ENCODE measurements around the gene PLXNA2.

PLXNA2 gene

DNA sequence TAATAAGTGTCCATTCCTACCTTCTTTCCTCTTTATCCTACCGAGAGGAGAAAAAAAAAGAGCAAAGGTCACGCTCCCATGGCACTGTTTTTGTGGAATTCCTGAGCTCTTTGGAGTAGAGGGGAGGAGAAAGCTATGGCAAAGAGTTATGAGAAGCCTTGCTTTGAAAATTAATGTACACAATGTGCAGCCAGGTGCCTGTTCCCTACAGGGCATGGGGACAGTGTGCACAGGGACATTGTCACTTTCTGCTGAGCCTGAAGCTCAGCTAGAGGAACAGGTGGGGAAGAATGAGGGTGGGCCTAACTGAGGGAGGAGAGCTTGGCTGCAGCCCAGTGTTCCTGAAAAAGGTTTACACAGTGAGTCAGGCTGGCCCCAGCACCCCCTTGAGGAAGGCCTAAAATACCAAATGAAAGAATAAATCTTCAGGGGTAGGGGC lies 66.1 kb downstream of the PLXNA2 start:
- DNase-seq: no peak

DNA sequence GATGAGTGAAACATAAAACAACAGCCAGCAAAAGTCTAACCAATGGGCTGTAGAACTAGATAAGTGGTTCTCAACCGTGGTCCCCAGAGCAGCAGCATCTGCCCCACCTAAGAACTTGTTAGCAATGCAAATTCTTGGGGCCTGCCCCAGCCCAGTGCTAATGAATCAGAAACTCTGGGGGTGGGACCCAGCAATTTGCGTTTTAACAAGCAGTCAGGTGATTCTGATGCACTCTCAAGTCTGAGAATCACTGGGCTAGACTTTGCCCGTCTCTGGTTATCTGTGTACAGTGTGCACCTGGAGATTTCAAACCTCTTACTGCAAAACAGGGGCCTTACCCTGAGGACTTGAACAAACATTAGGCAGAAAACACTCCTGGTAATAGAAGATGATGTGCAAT lies 66.5 kb downstream of the PLXNA2 start:
- DNase-seq: no peak

DNA sequence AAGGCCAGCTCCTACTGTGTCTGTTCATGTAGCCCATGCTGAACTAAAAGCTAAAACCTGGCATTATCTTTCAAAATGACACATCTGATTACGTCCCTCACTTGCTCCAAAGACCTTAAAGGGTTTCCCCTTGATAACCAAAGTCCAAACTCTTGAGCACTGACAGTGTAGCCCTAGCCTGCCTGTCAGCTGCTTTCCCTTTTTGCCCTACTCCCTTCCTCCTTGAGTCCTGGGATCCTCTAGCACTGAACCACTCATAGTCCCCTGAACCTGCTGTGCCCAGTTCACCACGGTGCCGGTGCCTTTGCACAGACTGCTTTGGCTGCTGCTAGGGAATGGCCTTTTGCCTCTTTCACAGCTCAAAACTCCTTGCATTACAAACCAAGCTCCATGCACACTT lies 67.5 kb downstream of the PLXNA2 start:
- DNase-seq: no peak

DNA sequence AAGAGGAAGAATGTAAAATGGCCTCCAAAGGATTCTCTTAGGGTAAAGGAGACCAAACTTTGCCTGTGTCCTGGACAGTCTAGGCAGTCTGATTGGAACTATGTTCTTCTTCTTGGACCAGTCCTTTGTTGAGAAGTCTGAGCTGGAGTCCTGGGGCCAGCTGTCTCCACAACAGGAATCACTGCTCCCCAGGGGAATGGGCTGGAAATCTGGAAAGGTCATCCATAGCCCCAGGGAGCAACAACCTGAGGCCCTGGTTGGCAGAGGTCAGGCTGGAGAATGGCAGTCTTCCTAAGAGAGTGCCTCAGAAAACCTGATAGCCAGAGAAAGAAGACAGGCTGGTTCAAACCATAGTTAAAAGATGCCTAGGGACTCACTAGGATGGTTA lies 68.7 kb downstream of the PLXNA2 start:
- no peak for DNase-seq

DNA sequence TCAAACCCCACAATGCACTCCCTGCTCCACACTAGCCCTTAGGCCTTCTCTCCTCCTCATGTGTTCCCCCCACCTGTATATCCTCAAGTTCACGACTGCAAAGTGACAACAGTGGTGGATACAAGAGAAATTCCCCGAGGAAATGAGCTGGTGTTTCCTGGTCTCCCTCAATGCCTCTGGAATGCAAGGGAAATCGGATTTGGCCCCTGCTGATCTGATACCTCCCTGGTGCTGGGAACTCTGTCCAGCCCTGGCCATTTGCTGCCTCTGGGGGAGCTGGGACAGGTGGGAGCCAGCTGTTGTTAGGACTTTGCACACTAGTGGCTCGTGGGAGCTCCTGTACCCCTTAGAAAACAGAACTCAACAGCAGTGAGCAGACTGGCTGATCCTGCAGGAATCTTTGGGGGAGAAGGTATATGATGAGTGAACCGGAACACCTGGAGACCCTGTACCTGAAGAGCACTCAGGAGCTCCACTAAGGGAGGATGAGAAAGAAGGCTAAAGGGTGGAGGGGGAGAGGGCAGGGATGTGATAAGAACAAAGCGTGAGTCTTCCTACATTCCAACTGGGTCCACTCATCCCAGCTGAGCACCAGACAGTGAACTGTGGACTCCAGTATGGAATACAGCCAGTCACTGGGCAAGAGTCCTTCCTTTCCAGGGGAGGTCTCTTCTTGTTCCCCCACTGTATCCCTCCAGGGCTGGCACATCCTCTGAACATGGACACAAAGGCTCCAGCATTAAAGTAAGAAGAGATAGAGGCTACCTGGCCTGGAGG lies 69.3 kb downstream of the PLXNA2 start:
- peak; percentile 48 for DNase-seq

DNA sequence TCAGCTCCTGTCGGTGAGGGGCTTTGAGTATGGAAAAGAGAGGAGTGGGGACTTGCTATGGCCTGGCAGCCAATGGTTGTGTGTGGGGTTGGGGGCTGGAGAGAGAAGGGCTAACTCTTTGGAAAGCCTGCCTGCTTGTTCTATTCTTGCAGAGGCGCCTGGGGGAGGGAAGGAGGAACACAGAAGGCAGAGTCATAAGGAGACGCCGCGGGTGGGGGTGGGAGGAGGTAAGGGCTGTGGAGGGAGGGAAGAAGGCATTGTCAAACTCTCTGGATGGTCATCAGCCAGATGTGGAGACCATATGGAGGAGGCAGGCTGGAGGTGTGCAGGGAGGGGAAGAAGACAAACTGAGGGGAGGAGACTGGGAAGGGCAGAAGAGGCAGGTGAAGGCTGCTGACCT lies 70.0 kb downstream of the PLXNA2 start:
- no peak for DNase-seq

DNA sequence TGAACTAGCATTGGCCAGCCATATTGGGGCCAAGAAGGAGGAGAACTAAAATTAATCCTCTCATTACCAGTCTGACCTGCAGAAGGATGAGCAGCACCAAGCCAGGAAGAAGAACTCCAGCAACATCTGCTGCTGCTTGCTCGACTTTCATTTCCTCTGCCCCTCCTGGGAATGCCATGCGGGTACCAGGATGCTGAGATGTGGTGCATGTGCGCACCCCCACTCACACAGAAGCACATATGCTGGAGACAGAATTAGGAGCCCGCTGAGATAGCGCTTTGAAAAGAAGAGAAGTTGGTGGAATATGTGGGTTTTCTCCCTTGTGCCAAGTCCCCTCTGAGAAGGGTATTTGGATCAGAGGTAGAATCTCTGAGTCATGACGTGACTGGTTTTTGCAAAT lies 70.4 kb downstream of the PLXNA2 start:
- no peak for DNase-seq

DNA sequence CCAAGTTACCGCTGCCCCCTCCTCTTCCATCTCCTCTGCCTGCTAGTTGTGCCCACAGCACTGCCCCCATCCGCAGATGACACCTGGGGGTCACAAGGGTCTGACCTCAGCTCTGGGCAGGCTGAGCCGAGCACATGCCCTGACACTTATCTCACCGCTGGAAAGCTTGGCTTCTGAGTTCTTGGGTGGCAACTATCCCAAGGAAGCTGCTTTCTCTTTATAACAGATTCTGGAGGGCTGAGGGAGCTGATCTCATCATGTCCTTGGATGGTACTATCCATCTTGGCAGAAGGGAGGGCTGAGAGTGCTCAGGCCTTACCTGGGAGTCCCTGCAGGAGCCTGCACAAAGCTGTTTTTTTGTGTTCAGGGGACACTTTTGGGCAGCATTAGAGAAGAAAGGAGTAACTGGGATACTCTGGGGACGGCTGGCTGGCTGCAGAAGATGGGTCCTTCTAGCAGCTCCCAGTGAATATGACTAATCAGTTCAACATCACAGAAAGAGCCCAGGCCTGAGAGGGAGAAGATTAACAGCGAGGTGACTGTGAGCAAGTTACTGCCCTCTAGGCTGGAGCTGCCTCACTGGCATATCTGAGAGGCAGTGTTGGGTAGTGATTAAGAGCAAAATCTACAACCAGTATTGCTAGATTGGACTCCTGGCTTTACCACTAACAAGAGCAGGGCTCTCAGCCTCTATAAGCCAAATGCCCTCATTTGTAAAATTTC lies 71.6 kb downstream of the PLXNA2 start:
- DNase-seq: no peak

DNA sequence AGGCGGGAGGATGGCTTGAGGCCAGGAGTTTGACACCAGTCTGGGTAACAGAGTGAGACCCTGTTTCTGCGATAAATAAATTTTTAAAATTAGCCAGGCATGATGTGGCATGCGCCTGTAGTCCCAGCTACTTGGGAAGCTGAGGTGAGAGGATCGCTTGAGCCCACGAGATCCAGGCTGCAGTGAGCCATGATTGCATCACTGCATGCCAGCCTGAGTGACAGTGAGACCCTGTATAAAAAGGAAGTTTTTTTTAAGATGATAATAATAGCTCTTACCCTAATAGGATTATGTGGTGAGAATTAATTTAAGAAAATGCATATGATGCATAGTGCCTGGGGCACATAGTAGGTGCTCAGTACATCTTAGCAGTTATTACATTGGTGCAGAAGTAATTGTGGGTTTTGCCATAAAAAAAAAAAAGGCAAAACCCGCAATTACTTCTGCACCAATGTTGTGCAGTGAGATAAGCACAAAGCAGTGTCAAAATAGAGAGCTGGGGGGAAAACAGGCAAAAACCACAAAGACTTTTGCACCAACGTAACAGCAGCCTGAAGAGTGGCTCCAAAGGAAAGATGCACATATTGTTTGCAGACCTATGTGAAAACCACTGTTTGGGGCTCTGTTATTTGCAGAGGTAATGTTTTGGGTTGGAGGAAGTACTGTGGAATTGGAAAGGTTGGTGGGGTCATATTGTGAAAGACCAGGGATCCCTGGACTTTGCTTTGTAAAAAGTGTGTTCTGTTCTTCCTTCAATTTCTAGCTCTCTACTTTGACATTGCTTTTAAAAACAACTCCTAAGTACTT lies 72.4 kb downstream of the PLXNA2 start:
- DNase-seq: no peak

DNA sequence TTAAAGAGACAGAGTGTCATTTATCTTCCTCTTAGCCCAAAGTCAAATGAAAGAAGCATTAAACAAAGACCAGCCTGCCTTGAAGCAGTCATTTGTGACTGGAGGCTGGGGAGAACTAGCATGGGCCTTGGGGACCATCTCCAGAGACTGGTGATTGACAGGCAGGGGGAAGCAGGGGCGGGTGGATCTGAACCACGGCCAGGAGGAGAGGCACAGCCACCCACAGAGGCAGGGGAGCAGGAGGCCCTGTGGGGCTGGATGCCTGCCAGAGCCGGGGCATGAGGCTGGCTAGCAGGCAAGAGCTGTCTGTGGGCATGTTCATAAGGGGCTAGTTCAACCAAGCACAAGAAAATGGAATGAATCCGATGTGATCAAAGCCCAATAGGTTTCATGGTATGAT lies 73.9 kb downstream of the PLXNA2 start:
- DNase-seq: no peak

DNA sequence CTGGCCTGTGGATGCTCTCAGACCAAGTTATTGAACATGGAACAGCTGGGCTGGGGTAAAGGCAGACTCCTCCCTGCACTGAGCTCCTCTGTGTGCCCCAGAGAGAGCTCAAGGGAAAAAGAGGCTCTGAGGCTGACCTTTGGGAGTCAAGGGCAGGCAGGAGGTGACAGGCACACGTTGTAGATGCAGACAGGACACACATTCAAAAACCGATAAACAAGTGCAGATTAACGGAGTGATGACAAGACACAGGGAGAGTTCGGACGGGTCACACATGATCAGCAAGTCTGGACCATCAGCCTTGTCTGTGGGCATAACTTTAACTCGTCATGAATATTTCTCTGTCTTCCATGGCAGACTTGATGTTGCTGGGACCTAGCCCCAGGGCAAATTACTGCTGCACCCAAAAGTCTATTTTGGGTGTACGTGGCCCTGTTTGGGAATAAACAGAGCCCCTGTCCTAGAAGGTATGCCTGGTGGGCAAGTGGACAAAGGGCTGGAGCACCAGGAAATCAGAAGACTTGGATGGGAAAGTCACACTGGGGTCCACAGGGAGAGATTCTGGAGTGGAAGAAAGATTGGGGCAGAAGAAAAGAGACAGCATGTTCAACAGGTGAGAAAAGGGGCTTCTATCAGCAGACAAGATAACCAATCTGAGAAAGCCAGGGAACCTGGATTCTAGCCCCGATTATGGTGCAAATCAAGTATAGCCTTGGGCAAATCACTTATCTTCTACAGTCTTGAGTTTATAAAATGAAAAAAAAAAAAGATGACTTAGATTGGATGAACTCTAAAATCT lies 74.9 kb downstream of the PLXNA2 start:
- no peak for DNase-seq

DNA sequence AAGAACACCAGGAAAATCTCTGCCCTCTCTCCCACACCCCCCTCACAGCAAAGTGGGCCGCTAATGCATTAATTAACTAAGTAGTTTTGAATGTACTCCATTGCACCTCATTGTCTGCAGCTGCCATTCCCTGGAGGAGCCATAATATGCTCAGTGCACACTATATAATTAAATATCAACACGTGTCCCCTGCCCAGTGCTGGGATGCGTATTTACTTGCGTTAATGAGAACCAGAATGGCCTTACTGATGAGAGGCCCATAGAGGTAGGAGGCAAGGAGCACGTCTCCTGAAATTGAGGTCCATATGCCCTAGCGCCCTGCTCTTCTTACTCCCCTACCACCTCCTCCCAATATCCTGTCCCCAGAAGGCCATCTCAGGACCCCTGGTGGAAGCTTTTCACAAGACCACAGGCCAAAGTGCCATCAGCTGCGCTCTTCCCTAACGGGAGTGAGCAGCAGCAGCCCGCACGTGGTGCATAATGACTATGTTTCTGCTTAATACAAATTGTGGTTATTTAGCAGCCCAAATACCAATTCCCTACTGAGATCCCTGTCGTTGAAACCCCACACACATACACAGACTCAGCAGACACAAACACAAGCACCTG lies 76.8 kb downstream of the PLXNA2 start:
- DNase-seq: no peak

DNA sequence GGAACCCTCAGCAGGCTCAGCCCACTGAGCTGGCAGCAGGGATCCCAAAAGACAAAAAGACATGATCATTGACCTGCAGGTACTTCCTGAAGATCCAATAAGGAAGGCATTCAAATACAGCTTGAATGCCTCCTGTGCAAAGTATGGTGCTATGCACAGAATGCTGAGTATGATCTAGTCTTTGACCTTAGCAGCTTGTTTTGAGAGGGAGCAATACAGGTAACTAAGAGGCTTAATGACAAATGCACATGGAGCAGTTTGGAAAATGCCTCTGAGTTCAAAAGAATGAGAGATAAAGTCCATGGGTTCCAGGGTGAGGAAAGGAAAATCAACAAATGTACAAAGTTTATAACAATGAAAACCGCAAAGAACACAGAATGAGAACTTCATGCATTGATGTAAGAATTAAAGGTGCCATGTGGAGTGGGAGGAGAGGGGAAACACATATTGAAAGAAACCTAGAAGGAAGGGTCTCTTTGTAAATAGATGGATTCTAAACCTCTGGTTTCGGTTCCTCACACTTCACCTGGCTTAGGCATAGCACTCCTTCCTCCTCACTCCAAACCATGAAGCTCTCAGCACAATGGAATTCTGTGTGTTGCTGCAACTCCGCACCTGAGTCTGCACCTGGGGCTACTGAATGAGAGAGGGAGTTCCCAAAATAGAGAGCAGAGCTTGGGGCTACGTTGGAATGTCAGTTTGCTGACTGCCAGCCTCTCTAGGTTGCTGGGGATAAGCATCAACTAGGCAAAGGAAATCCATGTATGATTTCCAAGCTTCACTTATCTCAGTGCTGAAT lies 77.6 kb downstream of the PLXNA2 start:
- DNase-seq: no peak

DNA sequence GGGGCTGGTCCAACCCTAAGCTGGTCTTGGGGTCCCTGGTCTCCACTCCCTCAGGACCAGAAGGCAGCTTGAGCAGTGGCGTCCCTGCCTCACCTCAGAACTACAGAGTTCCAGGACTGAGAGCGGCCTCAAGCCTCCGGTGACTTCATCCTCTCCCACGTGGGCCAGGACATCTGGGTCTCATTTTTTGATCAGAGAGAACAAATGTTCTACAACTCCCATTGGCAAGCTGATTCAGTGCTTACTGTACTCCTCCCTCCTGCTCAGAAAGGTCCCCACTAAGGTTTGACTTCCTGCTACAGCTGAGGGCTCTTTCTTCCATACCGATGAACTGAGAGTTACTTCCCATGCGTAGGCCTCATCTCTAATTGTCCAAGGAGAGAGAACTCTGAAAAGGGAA lies 78.5 kb downstream of the PLXNA2 start:
- DNase-seq: no peak

DNA sequence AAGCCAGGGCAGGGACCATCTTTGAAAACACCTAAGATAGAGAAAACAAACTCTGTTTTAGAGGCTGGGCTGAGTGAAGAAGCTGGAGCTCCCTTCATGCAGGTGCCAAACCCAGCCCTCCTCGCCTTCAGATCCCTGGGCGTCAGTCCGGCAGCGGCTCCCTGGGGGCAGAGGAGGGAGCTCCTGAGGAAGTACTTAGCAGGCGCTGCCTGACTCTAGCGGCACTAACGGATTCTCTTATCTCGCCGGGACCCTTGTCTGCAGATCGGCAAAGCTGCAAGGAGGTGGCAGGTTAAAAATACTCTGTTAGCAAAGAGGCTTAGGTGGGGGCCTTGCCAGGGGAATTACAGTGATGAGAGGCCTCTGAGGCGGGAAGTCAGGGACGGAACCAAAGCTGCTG lies 79.6 kb downstream of the PLXNA2 start:
- DNase-seq: no peak

DNA sequence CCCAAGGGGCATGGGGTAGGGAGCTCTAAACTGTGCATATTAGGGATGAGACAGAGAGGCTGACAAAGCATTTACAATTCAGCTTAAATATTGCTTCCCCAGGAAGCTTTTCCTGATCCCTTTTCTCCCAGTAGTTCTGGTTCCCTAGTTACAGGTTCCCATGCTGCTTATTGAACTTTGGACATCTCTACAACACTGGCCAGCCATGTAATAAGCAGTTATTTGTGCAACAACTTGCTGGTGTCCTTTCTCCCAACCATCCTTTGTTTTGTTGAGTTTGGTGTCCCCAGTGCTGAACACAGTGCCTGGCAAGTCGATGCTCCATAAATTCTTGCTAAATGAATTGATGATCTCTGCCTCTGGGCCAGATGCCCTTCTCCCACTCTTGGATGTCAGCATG lies 80.6 kb downstream of the PLXNA2 start:
- DNase-seq: no peak

DNA sequence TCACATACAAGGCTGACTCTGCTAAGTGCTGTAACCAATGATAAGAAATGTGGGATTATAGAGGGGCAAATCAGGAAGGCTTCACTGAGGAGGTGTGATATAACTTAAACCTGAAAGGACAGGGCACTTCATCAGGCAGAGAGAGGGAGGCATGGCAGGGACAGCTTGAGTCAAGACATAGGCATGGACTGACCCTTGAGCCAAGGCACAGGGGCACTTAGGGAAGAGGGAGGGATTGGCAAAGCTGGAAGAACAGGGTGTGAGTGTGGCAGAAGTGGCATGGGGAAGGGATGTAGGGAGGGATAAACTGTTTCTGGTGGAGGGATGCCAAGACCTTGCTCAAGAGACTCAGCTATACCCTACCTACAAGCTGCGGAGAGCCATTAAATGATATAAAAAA lies 81.3 kb downstream of the PLXNA2 start:
- DNase-seq: no peak

DNA sequence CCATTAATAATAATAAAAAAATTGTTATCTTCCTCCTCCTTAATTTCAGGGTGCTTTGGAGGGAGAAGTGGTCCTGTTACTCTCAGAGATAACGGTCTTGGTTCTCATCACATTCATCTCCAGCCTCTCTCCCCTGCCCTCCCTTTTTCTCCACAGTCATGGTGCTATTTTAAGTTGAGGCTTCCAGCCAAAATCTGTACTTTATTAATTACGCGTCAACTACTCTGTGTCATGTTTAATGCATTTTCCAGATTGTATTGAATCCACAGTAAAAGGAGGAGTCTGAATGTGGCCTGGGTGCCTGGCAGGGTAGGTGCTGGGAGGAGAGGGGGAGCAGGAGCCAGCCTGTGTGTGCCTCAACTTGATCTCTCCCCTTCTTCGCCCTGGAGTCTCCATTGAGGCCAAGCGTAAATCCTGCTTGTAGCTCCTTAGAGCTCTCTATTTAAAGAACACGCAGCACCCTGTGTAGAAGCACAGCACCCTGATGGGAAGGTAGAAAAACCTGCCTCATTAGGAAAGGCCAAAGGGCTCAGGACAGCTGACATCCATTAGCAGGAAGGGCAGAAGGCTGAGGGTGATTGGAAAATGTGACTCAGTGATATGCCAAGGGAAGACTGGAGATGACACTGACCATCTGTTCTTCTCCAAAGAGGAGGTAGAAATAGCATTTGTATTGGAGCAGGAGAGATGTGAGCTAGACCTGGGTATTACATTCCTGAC lies 82.4 kb downstream of the PLXNA2 start:
- DNase-seq: peak; percentile 32

DNA sequence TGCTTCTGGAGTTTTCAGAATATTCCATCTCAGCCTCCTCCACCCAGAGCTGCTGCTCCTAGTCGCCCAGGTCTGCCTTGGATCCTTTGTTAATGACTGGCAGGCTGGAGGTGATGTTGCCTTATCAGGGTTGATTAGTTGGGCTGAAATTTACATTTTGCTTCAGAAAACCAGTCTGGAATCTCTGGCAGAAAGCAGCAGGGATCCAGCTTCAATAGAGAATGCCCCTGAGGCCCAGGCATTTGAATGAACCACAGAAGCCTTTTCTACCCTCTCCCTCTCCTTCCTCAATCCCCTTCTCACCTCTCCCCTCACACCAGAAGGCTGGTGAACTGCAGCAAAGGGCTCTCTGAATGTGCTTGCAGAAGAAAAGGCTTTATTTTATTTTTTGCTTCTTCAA lies 83.2 kb downstream of the PLXNA2 start:
- DNase-seq: no peak

DNA sequence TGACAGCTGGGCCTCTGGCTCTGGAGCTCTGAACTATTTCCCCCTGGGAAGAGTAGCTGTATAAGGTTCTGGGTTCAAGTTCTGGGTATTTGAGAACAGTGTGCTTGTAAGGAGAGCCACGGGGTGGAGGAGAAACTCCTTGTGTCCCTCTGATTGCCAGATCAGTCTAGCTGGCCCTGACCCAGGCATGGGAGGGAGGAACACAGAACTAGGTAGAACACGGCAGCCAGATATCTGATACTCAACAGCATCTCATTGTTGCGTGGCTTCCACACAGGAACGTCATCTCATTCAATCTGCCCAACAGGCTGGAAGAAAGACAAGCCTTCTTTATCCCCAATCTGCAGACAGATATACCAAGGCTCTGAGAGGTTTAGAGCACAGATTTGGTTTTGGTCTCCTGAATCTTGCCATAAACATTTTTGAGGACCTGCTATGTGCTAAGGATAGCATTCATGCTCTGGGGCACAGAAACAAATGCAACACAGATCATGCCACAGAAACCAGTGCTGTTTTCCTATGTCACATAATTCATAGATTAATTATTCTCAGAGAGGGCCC lies 83.8 kb downstream of the PLXNA2 start:
- DNase-seq: no peak
